Stimulated activated CD4-positive, alpha-beta T cell treated with anti-CD3 and anti-CD28 coated beads, Interleukin-2, amount 100 ng/mL, for 48 hours (primary cell): ENCODE measurements around the gene BAZ2B.

Source experiments
- DNase-seq, 2 donors: peaks; one replicate each; pipeline ENCODE4 v3.0.0-alpha.2; 2020

Gene BAZ2B

GRCh38 chr2:159614534-159615366 is 1.6 kb downstream of the BAZ2B start:
- no peak for DNase-seq

DNA sequence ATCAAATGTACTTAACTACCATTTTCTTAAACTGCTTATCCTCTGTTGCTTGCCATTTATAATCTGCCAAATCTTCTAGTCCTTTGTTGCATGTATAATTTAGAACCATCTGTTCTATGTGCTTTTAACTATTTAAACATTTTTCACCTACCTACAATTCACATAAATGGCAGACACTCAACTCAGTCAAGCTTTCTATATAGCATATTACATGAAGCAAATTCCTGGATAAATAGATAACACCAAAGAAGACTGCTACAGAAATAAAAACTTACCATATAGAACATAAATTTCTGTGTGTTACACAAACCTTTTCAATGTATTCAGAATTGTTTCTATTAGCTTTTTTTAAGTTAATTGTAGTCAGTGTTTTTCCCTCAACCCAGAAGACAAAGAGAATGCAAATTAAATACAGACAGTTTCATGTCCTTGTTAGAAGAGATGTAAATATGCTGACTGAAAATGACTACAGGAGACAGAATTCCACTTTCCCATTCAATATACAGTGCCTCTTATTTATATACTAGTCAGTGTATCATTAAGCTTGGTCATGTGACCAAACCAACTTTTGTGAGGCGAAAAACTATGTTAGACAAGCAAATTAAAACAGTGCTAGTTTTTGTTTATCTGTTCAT is 2.6 kb downstream of the BAZ2B start:
- DNase-seq = no peak

- DNase-seq = no peak
Measured at GRCh38 chr2:159613091-159613490, 3.3 kb downstream of the BAZ2B start.

DNA sequence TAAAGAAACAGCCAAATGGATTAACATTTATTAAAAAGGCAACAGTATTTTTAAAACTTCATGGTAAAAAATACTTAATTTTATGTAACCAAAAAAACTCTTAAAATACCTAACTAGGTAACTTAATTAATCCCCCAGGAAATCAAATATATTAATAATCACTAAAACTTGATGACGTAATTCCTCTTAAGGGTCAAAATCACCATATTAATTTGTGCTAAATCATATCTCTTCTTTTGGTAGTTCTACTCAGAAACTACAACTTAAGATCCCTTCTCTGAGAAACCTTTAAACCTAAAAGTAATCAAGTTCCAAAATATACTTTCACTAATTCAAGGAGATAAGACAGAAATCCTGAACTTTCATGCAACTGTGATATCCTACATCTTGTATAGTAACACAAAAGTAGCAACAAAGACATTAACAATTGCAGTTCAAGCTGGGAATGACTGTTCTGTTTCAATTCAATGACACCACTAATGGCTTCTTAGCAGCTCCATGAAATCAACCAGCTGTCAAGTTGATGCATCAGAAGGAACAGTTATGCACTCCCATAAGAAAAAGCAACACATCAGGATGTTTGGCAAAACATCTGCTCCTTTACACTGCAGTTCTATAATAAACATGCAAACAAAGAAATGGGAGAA is 4.0 kb downstream of the BAZ2B start:
- DNase-seq = no peak

- no peak for DNase-seq
Measured at GRCh38 chr2:159609811-159610549, 6.4 kb downstream of the BAZ2B start.

- DNase-seq = no peak
Measured at GRCh38 chr2:159608723-159609308, 7.5 kb downstream of the BAZ2B start.

DNA sequence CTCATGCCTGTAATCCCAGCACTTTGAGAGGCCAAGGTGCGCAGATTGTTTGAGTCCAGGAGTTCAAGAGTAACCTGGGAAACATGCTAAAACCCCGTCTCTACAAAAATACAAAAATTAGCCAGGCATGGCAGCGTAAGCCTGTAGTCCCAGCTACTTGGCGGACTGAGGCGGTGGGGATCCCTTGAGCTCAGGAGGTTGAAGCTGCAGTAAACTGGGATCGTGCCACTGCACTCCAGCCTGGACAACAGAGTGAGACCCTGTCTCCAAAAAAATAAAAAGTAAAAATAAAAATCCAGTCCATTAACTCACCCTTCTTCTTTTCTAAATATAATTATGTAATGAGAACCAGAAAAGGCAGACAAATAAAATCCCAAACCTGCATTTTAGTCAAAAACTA is 8.2 kb downstream of the BAZ2B start:
- no peak for DNase-seq

- no peak for DNase-seq
Measured at GRCh38 chr2:159606287-159606686, 10.1 kb downstream of the BAZ2B start.

GRCh38 chr2:159605441-159606178 is 10.7 kb downstream of the BAZ2B start:
- DNase-seq = no peak

DNA sequence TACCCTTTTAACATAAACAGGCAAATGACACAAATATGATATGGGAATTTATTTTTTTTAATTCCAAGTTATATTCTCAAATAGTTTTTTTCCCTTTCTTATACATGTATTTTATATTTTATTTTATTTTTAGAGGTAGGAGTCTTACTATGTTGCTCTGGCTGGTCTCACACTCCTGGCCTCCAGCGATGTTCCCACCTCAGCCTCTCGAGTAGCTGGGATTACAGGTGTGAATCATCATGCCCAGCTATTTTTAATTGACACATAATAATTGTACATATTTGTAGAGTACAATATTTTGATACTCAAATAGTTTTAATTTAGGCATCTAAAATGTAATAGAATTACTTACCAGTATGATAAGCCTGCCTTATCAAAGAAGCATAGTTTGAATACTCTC is 12.2 kb downstream of the BAZ2B start:
- no peak for DNase-seq

DNA sequence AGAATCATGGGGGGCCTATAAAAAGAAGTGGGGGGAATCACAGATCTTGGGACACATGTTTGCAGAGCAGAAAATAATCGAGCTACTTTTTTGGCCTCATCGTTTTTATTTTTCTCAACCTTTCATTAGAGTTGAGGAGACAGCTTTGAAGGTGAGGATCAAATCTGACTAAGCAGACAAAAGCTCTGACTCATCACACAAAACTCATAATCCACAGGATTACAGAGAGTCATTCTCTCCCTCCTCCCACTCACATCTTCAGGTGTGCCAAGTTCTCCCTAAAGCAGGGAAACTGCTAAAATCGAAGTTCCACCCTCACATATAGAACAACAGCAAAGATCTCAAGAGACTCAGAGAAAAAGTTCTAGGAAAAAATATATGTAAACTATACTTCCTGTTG is 15.6 kb downstream of the BAZ2B start:
- DNase-seq = no peak

GRCh38 chr2:159595410-159596046 is 20.8 kb downstream of the BAZ2B start:
- no peak for DNase-seq

DNA sequence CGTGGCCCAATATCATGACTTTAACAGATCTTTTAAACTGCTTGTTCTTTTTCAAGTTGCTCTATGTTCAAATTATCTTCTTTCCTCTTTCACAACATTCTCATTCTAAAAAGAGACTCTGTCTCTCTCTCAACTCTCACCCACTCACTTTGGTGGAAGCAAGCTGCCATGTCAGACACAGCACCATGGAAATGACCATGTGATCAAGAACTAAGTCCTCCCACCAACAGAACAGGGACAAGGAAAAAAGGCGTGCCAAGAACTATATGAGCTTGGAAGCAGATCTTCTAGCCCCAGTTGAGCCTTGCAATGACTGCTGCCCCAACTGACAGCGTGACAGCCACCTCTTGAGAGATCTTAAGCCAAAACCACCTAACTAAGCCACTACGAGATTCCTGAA is 23.9 kb downstream of the BAZ2B start:
- DNase-seq = no peak

DNA sequence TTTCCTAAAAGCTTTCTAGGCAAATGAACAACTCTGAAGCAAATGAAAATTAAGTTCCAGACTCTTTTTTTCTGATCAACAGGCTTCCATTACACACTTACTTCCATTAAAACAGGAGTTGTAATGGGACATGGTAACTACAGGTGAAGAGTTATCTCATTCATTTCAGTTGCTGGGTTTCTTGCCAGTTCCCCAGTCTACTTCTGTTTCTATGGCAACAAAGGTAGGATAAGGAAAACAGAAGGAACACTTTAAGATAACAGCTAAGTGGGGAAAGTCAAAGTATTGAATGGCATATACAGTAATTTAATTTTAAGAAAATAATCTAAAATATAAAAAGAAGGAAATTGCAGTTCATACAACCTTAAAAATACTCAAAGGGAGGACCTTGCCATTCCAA is 25.1 kb downstream of the BAZ2B start:
- no peak for DNase-seq

- no peak for DNase-seq
Measured at GRCh38 chr2:159589286-159589685, 27.1 kb downstream of the BAZ2B start.

GRCh38 chr2:159586034-159586433 is 30.3 kb downstream of the BAZ2B start:
- no peak for DNase-seq

GRCh38 chr2:159585622-159586021 is 30.7 kb downstream of the BAZ2B start:
- DNase-seq = no peak

DNA sequence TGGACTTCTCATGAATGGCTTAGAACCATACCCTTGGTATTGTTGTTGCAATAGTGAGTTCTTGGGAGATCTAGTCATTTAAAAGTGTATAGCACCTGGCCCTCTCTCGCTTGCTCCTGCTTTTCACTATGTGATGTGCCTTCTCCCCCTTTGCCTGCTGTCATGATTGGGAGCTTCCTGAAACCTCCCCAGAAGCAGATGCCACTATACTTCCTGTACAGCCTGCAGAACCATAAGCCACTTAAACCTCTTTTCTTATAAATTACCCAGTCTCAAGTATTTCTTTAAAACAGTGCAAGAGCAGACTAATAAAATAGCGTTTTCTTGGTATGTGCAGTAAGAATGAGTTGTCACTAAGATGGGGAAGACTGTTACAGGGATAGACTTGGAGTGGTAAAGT is 31.6 kb downstream of the BAZ2B start:
- DNase-seq = no peak

GRCh38 chr2:159573846-159574606 is 42.3 kb downstream of the BAZ2B start:
- DNase-seq = no peak

DNA sequence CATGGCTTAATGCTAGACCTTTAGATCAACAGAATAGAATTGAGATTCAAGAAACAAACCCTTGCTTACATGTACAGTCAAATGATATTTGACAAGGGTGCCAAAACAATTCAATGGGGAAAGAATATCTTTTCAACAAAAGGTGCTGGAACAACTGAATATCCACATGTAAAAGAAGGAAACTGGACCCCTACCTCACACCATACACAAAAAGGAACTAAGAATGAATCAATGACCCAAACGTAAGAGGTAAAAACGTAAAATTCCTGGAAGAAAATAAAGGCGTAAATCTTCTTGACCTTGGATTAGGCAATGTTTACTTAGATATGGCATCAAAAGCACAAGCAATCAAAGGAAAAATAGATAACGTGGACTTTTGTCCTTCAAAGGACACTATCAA is 43.1 kb downstream of the BAZ2B start:
- DNase-seq = no peak

- no peak for DNase-seq
Measured at GRCh38 chr2:159572459-159572858, 43.9 kb downstream of the BAZ2B start.
